Renal pelvis (tissue), 4 donors: ENCODE results near the gene MRAP2. TPM values are rescaled to one million over a fixed set of nuclear protein-coding genes. Genes with fewer than 3 reads are reported as not detected.
"Not testable (repeated sequence)": the region's sequence is repeated elsewhere in the genome, so short reads cannot be mapped to it uniquely, and the experiment has no call there.

Experiments
- DNase-seq: peaks from one replicate; pipeline ENCODE4 v3.0.0-alpha.2; 2013
- polyA plus RNA-seq, 3 donors: library from polyadenylated mRNA; unstranded; fragments of 120-200 nt; gene quantifications; one replicate each; pipeline ENCODE4 v1.2.1, GENCODE V29; 2013; ENCODE audit not compliant: insufficient read length in 3 of 3

The MRAP2 gene
- polyA plus RNA-seq, 3 donors = 3.2 to 3.9 (median 3.7) TPM

GRCh38 chr6:84123186-84123585 lies 89.6 kb downstream of the MRAP2 start:
- DNase-seq = no peak

- DNase-seq = not testable (repeated sequence)
Observed at GRCh38 chr6:84129588-84129987, 96.0 kb downstream of the MRAP2 start.

GRCh38 chr6:84133385-84133784 lies 99.8 kb downstream of the MRAP2 start:
- DNase-seq = not testable (repeated sequence)

GRCh38 chr6:84135291-84135690 lies 101.7 kb downstream of the MRAP2 start:
- DNase-seq = no peak

- DNase-seq = no peak
Observed at GRCh38 chr6:84136364-84137050, 102.9 kb downstream of the MRAP2 start.

GRCh38 chr6:84137051-84137375 lies 103.4 kb downstream of the MRAP2 start:
- no peak for DNase-seq

- no peak for DNase-seq
Observed at GRCh38 chr6:84137989-84138575, 104.5 kb downstream of the MRAP2 start.

GRCh38 chr6:84139311-84139710 lies 105.7 kb downstream of the MRAP2 start:
- no peak for DNase-seq

Other genes starting within 250 kb of the MRAP2 start
- gene RIPPLY2, start 180.4 kb upstream of the MRAP2 start, polyA plus RNA-seq = not detected
- gene CYB5R4, start 174.1 kb upstream of the MRAP2 start, polyA plus RNA-seq = 1 to 10 TPM; 8.1 to 9.4 (median 8.8) TPM
- 10 to 100 TPM; 16.9 to 23.3 (median 19.6) TPM for gene CEP162, start 193.9 kb downstream of the MRAP2 start, polyA plus RNA-seq